Heart right ventricle (tissue), 16 donors: ENCODE measurements around the gene ZFP28. TPM values are rescaled to one million over a fixed set of nuclear protein-coding genes. Genes with fewer than 3 reads are reported as not detected.

ENCODE experiments used
- ATAC-seq, 8 donors: fragments of 200-7000 bp; cut with Tn5 transposase; one replicate each; pipeline ENCODE4 v1.9.1; 2020; ENCODE audit warnings: mild to moderate bottlenecking in 8 of 8, moderate library complexity in 8 of 8, moderate number of reproducible peaks in 1 of 8
- DNase-seq, 2 donors: peaks; one replicate each; pipeline ENCODE4 v3.0.0-alpha.2; 2020
- H3K27ac ChIP-seq, 10 donors: fragments of 200-600 bp; sonication (generic) in 2 of 10; one replicate each; pipeline versions ENCODE4 v1.5.0 to v1.8.0; 2020 to 2022; ENCODE audit warnings: mild to moderate bottlenecking in 3 of 10
- H3K27me3 ChIP-seq, 7 donors: fragments of 200-600 bp; one replicate each; pipeline ENCODE4 v1.8.0; 2021 to 2022; ENCODE audit warnings: mild to moderate bottlenecking in 2 of 7
- H3K36me3 ChIP-seq, 9 donors: fragments of 200-600 bp; sonication (generic) in 1 of 9; one replicate each; pipeline versions ENCODE4 v1.5.0 to v1.8.0; 2020 to 2022; ENCODE audit warnings: mild to moderate bottlenecking in 2 of 9
- H3K4me1 ChIP-seq, 9 donors: fragments of 200-600 bp; sonication (generic) in 1 of 9; one replicate each; pipeline versions ENCODE4 v1.5.0 to v1.8.0; 2020 to 2022; ENCODE audit warnings: mild to moderate bottlenecking in 4 of 9
- H3K4me3 ChIP-seq, 10 donors: fragments of 200-600 bp; sonication (generic) in 2 of 10; one replicate each; pipeline versions ENCODE4 v1.5.0 to v1.8.0; 2020 to 2022; ENCODE audit warnings: mild to moderate bottlenecking in 7 of 10, moderate library complexity in 2 of 10
- H3K9me3 ChIP-seq, 11 donors: fragments of 200-600 bp in 10 of 11; sonication (generic) in 2 of 11; one replicate each; pipeline versions ENCODE4 v1.5.0 to v1.8.0; 2013 to 2022; ENCODE audit warnings: mild to moderate bottlenecking in 2 of 11, control low read depth in 1 of 11, moderate library complexity in 1 of 11
- WGBS, 2 donors: extraction: QIAGEN DNeasy Blood & Tissue Kit; methylation state at CpG; one replicate each; pipeline ENCODE4 v1.1.7; 2013; ENCODE audit warnings: inconsistent platforms in 1 of 2; 5-methylcytosine and 5-hydroxymethylcytosine counted together
- intact Hi-C, 10 donors: fragments of 100-400 bp; cut with DNase I; formaldehyde crosslinking; loops; one replicate each; pipeline versions ENCODE4 v1.11.1 to v1.14.2; 2022
- polyA plus RNA-seq, 2 donors: library from polyadenylated mRNA; stranded (reverse); fragments of 200-250 nt; gene quantifications; one replicate each; pipeline ENCODE4 v1.2.3, GENCODE V29; 2013
- total RNA-seq, 10 donors: library from RNA; stranded (reverse); fragmentation: NEBNext Ultra II Directional in 3 of 10; extraction: Animal tissue kit (Norgen Biotek cat#: 25700) in 3 of 10; gene quantifications; one replicate each; pipeline versions ENCODE4 v1.2.1 to v1.2.4, GENCODE V29; 2021 to 2023
- TF ChIP-seq, protein P1 (sequence below), 9 donors: fragments of 200-600 bp; sonication (generic) in 2 of 9; IDR thresholded peaks; one replicate each; pipeline versions ENCODE4 v1.5.0 to v1.8.0; 2021 to 2022; ENCODE audit warnings: antibody characterized with exemption in 9 of 9, mild to moderate bottlenecking in 5 of 9, moderate library complexity in 1 of 9
- donor health status: Arrhythmogenic right ventricular cardiomyopathy.
- donor health status: ischemic (EF 13 %, LVEDD 7.1; RV severe dilation, severe dysfunction).
- donor health status: healthy with polysubstance abuse.
- donor health status: DM: no; HTN: yes; CAD: no.
- donor health status: DM: no; HTN: no; CAD: no.
- donor health status: ischemic (EF 25% LVEDD 6.9; RV normal size, moderate dysfunction).
- donor health status: ischemic (EF 25% LVEDD 5.7; RV mildly dilated, moderate dysfunction).
- donor health status: healthy.
- donor health status: DM: yes; HTN: yes; CAD: no.
- donor health status: Ischemic cardiomyopathy.
- donor health status: ischemic (EF 35%, LVEDD 5.7; RV mildly dilated, moderate dysfunction).
- donor health status: nonischemic (EF 11% LVEDD 7.7; RV severe dilation, severe dysfunction).
- donor health status: DM: yes; HTN: yes; CAD: no.
- donor health status: PGD.
- donor health status: ischemic (EF 29% LVEDD 5.4; RV normal size, mild dysfunction).
- donor health status: nonischemic (EF 23%, LVEDD 6.1; RV moderate dilation, normal function).

Gene ZFP28
- total and polyA plus RNA-seq, 12 donors: 4.1 to 9.1 (median 6.6) TPM

GRCh38 chr19:56573914-56574313, 35.2 kb downstream of the ZFP28 start:
- H3K36me3 ChIP-seq: peaks cover 0 to 100% (median 89%) of the 10 kb centered on the region in 9 donors
- peaks cover 10 to 100% (median 94%) of the 10 kb centered on the region in 11 donors for H3K9me3 ChIP-seq
- H3K4me3 ChIP-seq: no peak overlapping the region
- H3K4me1 ChIP-seq: no peaks in the 10 kb centered on the region
- TF ChIP-seq, protein P1, sequence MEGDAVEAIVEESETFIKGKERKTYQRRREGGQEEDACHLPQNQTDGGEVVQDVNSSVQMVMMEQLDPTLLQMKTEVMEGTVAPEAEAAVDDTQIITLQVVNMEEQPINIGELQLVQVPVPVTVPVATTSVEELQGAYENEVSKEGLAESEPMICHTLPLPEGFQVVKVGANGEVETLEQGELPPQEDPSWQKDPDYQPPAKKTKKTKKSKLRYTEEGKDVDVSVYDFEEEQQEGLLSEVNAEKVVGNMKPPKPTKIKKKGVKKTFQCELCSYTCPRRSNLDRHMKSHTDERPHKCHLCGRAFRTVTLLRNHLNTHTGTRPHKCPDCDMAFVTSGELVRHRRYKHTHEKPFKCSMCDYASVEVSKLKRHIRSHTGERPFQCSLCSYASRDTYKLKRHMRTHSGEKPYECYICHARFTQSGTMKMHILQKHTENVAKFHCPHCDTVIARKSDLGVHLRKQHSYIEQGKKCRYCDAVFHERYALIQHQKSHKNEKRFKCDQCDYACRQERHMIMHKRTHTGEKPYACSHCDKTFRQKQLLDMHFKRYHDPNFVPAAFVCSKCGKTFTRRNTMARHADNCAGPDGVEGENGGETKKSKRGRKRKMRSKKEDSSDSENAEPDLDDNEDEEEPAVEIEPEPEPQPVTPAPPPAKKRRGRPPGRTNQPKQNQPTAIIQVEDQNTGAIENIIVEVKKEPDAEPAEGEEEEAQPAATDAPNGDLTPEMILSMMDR (IDR thresholded peaks at IDR 0.05): no peak
- no peaks in the 10 kb centered on the region for H3K27me3 ChIP-seq
- no peak overlapping the region for H3K27ac ChIP-seq
- intact Hi-C loops: loop anchor here in 1 of 10 donors (10.0 kb wide), 1 partner anchor 49 kb away; no protein-coding TSS in a partner anchor
- DNase-seq (no peak), ATAC-seq (no peak)
- 98 to 99% methylated on average over 3 of the region's 3 CpGs for WGBS, 2 donors

- ATAC-seq (no peak), DNase-seq (no peak)
- Histone ChIP-seq H3K27ac (no peak overlapping the region), H3K27me3 (no peaks in the 10 kb centered on the region), H3K4me3 (no peak overlapping the region), H3K4me1 (no peaks in the 10 kb centered on the region), H3K9me3 (peaks cover 13 to 100% (median 100%) of the 10 kb centered on the region in 11 donors), H3K36me3 (peaks cover 0 to 100% (median 59%) of the 10 kb centered on the region in 9 donors)
- 98% methylated on average over 11 of the region's 11 CpGs for WGBS, 2 donors
- intact Hi-C loops: loop anchor here in 1 of 10 donors (10.0 kb wide), 1 partner anchor 53 kb away; no protein-coding TSS in a partner anchor
- TF ChIP-seq, protein P1 (IDR thresholded peaks at IDR 0.05): no peak
These were observed 39.2 kb downstream of the ZFP28 start for GRCh38 chr19:56577719-56578602.

DNA sequence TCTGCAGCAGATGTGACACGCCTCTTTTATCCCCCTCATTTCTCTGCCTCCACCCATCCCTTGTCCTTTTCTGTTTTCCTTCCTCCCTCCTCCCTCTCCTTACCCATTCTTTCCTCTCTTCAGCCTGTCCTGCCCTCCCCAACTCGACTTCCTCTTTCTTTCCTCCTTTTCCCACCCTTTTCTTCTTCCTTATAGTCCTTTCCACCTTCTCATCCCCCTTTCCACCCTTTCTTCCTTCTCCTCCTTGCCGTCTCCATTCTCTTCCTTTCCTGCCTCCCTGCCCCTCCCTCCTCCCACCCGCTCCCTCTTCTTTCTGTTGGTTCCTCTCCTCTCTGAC, 55.7 kb downstream of the ZFP28 start:
- ATAC-seq (no peak), DNase-seq (no peak)
- TF ChIP-seq, protein P1 (IDR thresholded peaks at IDR 0.05): no peak
- Histone ChIP-seq H3K27me3 (no peaks in the 10 kb centered on the region), H3K27ac (peak overlapping the region in 4 of 10 donors; percentile 78 to 88 (median 86)), H3K9me3 (peaks cover 0 to 67% (median 0%) of the 10 kb centered on the region in 11 donors), H3K4me1 (peaks cover 0 to 28% (median 10%) of the 10 kb centered on the region in 9 donors), H3K36me3 (peaks cover 0 to 21% (median 0%) of the 10 kb centered on the region in 9 donors), H3K4me3 (peak overlapping the region in 6 of 10 donors; percentile 77 to 98 (median 94))
- WGBS, 2 donors: 63 to 69% methylated on average over 4 of the region's 4 CpGs
- intact Hi-C loops: no loop called here

DNA sequence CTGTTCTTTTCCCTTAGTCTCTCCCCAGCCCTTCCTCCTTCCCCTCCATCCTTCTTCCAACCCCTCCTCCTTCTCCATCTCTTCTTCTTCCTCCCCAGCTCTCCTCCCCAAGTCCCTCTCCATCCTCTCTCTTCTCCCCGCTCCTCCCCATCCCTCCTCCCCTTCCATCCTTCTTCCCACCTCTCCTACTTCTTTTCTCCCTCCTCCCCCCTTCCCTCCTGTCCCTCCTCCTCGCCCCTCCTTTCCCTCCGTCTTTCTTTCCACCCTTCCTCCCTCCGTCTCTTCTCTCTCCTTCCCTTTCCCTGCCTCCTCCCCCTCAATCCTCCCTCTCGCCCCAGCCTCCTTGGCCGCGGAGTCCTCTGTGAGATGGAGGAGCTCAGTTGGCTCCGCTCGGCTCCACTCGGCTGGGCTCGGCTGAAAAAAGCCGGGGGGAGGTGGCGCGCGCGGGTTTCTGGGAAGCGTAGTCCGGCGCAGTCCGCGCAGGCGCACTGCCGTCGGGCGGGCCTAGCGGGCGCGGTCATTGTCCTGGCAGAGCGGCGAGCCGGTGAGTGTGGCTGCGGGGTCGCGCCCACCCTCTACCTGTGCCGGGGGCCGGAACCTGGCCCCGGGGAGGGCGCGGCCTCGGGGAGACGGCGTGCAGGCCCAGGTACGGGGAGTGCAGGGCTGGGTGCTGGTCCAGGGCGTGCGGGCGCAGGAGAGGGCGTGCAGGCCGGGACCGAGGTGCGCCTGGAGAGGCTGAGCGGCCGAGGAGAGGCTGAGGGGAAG, 56.2 kb downstream of the ZFP28 start, which contains the start of gene ZNF71:
Gene ZNF71 (plus strand): TSS at position 520 of the 765 bp plus-strand sequence. CDS start 6,257 bp downstream, outside the sequence.
- H3K36me3 ChIP-seq: peaks cover 0 to 21% (median 0%) of the 10 kb centered on the region in 9 donors
- DNase-seq (peak; percentile 92 to 93), ATAC-seq (peak; percentile 95 to 99 (median 98))
- H3K27ac ChIP-seq: peak within 1 kb of the TSS in 9 of 10 donors; percentile 70 to 88 (median 81)
- TF ChIP-seq, protein P1 (IDR thresholded peaks at IDR 0.05): no peak
- peak within 1 kb of the TSS; percentile 77 to 98 (median 90) for H3K4me3 ChIP-seq
- no peaks in the 10 kb centered on the region for H3K27me3 ChIP-seq
- WGBS, 2 donors: 1 to 2% methylated on average over 52 of the region's 52 CpGs
- H3K9me3 ChIP-seq: peaks cover 0 to 67% (median 0%) of the 10 kb centered on the region in 11 donors
- intact Hi-C loops: loop anchor here in 1 of 10 donors (1.0 kb wide), 1 partner anchor 28 kb away; the partner anchor contains the start of gene ZNF470
- H3K4me1 ChIP-seq: peaks cover 0 to 28% (median 10%) of the 10 kb centered on the region in 9 donors
